GM20000 (cell line): Measurements from ENCODE around the gene LHFPL2.

Source experiments
- DNase-seq: peaks from one replicate; pipeline ENCODE4 v3.0.0; 2012; ENCODE audit warnings: low spot score
- TF ChIP-seq, protein P1 (sequence below): IDR thresholded peaks from 2 replicates; pipeline ENCODE4 v1.5.1; 2012; ENCODE audit warnings: mild to moderate bottlenecking, control low read depth; ENCODE audit errors: extremely low read depth, missing control alignments

Gene LHFPL2

DNA sequence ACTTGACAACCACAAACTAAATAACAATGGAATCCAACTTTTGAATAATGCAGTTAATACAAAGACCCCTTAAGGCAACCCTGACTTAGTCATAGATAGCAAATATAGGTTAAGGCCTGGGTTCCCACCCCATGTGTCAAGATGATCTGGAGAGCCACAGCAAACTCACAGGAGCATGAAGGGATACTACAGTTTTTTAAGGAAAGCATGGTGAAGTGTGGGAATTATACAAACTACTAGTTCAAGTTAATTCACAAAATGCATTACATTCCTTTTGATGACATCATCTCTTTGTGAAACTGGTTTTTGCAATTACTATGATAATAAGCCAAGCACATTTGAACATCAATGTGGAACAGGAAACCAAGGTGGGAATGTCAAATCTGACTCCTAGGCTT lies 50.6 kb downstream of the LHFPL2 start:
- no peak for DNase-seq
- TF ChIP-seq, protein P1, sequence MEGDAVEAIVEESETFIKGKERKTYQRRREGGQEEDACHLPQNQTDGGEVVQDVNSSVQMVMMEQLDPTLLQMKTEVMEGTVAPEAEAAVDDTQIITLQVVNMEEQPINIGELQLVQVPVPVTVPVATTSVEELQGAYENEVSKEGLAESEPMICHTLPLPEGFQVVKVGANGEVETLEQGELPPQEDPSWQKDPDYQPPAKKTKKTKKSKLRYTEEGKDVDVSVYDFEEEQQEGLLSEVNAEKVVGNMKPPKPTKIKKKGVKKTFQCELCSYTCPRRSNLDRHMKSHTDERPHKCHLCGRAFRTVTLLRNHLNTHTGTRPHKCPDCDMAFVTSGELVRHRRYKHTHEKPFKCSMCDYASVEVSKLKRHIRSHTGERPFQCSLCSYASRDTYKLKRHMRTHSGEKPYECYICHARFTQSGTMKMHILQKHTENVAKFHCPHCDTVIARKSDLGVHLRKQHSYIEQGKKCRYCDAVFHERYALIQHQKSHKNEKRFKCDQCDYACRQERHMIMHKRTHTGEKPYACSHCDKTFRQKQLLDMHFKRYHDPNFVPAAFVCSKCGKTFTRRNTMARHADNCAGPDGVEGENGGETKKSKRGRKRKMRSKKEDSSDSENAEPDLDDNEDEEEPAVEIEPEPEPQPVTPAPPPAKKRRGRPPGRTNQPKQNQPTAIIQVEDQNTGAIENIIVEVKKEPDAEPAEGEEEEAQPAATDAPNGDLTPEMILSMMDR = no peak

DNA sequence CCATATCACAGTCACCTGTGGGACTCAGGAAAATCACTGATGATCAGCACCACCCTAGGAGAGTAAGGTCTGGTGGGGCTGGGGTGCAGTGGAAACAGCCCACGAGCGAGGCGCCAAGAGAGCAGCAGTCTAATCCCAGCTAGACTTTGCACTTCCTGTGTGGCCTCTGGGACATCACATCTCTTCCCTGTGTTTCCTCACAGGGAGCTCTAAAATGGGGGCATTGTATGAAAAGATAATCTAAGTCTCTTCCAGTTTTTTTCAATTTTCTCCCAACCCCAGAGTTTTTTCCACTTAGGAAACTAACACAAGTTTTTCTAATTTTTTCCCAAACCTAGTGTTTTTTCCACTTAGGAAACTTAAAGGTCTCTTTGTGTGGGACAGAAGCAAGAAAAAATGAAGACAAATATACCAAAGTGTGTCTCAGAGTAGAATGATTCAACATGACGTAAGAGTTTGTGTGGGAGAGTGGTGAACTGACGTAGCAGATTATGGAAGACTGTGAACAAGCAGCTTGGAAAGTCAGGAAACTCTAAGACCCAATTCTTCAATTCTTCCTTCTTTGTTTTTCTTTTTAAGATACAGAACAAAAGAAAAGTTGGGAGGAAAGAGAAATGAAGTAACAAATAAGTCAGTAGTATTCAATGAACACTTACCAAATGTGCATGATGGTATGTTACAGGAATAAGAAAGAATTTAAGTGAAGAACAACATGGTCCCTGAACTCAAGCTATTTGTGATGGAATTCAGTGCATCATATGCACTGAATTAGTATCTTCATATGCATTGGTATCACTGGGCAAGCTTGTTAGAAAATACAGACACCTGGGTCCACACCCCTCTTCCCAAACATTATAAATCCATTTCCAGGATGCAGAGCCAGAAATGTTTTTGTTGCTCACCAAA lies 51.3 kb downstream of the LHFPL2 start:
- TF ChIP-seq, protein P1 = no peak
- no peak for DNase-seq

DNA sequence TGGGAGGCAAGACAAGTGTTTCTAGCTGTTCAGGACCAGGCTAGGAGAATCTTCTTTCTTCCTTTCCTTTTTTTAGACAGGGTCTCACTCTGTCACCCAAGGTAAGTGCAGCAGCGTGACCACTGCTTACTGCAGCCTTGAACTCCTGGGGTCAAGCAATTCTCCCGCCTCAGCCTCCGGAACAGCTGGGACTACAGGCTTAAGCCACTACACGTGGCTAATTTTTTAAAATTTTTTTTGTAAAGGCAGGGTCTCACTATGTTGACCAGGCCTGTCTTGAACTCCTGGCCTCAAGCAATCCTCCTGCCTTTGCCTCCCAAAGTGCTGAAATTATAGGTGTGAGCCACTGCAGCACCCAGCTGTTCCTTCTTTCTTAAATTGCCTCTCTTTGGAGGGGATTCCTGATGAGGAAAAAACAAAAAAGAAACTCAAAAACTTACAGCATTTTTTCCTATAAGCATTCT lies 53.1 kb downstream of the LHFPL2 start:
- TF ChIP-seq, protein P1 = no peak
- DNase-seq = no peak

DNA sequence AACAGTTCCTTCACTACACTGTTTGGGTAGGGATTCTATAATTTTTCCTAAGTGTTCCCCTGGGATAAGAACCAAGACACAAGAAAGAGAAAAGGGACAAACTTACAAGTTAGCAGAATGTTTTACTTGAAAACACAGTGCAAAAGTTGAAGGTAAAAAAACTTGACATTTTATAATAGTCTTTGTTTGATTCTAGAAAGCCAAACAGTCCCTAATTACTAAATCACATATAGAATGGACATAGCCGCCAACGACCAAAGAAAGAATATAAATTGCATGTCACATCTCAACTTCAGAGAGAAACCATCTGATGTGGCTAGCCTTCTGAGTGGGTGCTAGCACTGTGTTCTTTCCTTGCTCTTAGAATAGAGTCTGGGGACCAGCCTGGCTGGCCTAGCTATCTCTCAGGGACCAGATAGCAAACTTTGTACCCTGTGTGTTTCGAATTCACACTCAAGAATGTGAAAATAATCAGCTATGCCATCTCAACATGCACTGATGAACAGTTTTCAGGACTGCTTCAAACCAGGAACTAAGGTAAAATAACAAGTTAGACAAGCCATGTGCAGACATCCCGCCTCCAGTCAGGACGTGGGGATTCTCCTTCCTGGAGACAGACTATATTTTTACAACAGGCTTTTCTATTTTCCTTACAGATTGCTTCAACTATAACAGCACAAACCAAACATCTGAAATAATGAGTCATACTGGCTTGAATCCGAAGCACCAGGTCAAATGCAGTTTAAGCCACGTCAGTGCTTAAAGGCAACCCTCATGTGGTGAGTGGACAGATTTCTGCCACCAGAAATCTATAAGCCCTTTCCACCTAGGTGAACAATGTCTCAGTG lies 53.7 kb downstream of the LHFPL2 start:
- DNase-seq = no peak
- TF ChIP-seq, protein P1 = no peak

DNA sequence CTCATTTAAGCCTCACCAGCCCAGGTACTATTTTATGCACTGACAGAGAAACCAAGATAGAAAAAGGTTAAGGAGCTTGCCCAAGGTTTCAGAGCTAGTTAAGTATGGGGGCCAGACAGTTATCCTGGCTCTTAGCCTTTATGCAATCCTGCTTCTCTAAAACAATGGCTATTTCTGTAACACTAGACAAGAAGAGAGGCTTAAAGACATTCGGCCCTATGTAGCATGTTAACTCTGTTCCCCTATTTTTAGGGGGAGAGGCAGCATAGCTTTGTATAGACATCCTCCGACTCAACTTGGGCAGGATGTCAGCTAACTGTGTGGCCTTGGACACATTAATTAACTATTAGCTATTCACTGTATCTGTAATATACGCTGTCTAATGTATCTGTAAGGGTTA lies 54.6 kb downstream of the LHFPL2 start:
- DNase-seq = no peak
- TF ChIP-seq, protein P1 = no peak

DNA sequence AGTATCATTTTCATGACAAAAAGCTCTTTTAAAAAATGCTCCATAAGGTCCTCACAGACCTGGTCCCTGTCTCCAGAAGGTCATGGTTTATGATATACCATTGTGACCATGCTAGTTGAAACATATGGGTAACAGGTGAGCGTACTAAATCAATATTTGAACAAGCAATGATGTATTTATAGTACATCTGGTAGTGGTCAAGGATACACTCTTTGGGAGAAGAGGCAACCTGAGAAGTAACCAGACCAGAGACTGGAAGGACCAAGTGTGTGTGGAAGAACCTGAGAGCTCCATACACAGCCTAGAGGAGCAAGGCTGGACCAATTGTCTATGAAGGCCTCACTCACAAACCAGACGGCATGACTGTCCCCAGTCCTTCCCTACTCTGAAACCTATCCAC lies 55.1 kb downstream of the LHFPL2 start:
- DNase-seq = no peak
- TF ChIP-seq, protein P1 = no peak
